22Rv1 (cell line): ENCODE data around the gene MTMR6.

ENCODE experiments used
- CTCF ChIP-seq: fragments of 450-650 bp; IDR thresholded peaks from 2 replicates; pipeline ENCODE4 v1.5.1; 2017; ENCODE audit warnings: mild to moderate bottlenecking
- ZFX ChIP-seq: fragments of 450-650 bp; IDR thresholded peaks from 2 replicates; pipeline ENCODE4 v1.6.1; 2017; ENCODE audit warnings: antibody characterized with exemption, borderline replicate concordance

GRCh38 chr13:25244123-25244522 lies 43.2 kb downstream of the MTMR6 start:
- no peak for TF ChIP-seq CTCF
- no peak for TF ChIP-seq ZFX
